HL-60/S4 treated with retinoic acid at 250 ng/mL for 4 days and 3 days (cell line): ENCODE data around the gene GTF2F2.

Experiments used
- in situ Hi-C: fragments of 300-500 bp; cut with MboI; formaldehyde crosslinking; loops from 2 replicates; pipeline ENCODE4 v1.7.0; 2022; ENCODE audit warnings: low sequenced_read_pairs

The GTF2F2 gene

DNA sequence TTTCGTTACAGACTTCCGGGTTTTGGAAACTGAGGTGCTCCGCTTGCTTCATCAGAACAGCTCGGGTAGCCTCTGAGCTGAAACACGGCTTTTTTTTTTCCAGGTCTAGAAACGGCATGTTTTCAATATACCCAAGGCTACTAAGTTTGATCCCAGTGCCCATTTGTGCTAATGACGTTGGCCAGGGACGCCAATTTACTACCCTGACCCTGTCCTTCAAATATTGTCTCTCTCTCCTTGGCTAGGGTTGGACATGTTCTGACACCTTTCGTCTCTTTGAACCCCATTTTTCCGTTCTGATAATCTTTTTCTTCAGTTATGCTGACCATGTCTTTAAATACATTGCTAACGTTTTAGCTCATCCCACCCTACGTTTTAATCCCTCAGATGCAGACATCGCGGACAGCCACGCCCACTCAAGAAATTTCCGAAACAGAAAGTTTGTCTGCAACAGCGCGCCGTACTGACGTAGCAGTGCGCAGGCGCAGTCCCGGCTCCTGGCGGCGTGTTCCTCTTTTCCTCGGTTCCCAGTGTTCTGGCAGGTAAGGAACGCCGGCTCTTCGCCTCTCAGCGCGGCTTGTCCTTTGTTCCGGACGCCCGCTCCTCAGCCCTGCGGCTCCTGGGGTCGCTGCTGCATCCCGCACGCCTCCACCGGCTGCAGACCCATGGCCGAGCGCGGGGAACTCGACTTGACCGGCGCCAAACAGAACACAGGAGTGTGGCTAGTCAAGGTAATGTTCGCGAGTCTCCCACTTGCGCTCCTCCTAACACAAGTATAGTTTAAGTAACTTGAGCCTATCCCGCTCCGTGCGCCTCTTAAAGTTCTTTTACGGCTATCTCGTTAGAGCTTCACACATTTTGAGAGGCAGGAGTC is at the start of gene GTF2F2:
Gene GTF2F2, plus strand, starts transcription at position 520 of the 874 bp plus-strand sequence. Its CDS starts 146 bp downstream, at position 666.
- in situ Hi-C loops, result no loop called here

- in situ Hi-C loops, result no loop called here
These were observed 46.5 kb upstream of the GTF2F2 start for GRCh38 chr13:45073809-45074208.

DNA sequence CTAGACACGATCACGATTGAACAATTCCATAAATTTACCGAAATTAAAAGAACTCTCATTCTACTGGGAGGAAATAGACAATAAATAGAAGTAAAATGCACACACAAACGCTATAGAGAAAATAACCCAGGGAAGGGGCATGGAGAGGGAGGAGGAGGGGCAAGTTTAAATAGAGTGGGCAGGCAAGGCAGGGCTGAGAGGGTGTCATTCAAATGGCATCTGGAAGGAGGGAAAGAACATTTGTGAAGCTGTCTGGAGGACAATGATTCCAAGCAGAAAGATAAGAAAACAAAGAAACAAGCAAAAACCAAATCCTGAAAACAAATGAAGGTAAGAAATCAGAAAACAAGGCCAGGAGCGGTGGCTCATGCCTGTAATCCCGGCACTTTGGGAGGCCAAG is 45.6 kb upstream of the GTF2F2 start:
- in situ Hi-C loops, result no loop called here

- in situ Hi-C loops, result no loop called here
These were observed 42.3 kb upstream of the GTF2F2 start for GRCh38 chr13:45078003-45078402.

DNA sequence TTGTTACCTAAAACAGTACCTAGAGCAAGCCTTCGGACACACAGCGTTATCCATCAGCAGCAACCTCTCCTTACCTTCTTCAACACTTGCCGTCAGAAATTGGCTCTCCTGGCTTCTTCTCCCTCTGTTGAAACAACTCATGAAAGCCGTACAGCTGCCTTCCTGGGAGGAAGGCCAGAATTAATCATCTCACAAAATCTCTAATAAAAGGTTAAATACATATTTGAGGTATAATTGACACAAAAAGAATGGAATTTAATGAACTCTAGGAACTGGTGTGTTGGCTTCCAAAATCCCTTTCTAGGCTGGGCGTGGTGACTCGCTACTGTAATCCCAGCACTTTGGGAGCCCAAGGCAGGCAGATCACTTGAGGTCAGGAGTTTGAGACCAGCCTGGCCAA is 37.3 kb upstream of the GTF2F2 start:
- in situ Hi-C loops, result no loop called here

- in situ Hi-C loops, result no loop called here
These were observed 35.8 kb upstream of the GTF2F2 start for GRCh38 chr13:45084515-45084914.

DNA sequence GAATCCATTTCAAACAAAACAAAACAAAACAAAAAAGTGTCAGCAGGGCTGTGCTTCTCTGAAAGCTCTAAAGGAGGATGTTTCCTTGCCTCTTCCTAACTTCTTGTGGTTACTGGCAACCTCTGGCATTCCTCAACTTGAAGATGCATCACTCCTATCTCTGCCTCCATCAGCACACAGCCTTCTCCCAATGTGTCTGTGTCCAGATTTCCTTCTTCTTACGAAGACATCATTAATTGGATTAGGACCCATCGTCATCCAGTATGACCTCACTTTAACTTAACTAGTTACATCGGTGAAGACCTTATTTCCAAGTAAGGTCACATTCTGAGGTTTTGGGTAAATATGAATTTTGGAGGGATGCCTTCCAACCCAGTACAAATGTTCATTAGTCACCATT is 33.8 kb upstream of the GTF2F2 start:
- in situ Hi-C loops, result no loop called here

DNA sequence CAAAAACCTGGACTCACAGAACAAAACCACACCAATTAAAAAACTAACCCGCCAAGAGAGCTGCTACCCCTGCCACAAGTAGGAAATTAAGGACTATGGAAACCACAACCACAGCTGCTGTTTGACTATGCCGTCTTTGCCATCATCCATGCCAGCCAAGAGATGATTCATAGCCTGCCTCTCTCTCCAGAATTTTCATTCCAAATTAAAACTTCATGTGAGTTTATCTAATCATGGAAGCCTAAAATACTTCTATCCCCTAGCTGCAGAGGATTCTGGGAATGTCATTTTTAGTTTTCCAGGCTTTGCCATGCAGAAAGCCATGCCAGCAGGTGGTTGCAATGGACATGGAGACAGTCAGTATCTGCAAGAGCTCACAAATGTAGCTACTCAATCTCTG is 27.6 kb upstream of the GTF2F2 start:
- in situ Hi-C loops, result no loop called here

- in situ Hi-C loops, result no loop called here
These were observed 19.6 kb upstream of the GTF2F2 start for GRCh38 chr13:45100573-45101262.

- in situ Hi-C loops, result no loop called here
These were observed 18.8 kb upstream of the GTF2F2 start for GRCh38 chr13:45101327-45102018.

DNA sequence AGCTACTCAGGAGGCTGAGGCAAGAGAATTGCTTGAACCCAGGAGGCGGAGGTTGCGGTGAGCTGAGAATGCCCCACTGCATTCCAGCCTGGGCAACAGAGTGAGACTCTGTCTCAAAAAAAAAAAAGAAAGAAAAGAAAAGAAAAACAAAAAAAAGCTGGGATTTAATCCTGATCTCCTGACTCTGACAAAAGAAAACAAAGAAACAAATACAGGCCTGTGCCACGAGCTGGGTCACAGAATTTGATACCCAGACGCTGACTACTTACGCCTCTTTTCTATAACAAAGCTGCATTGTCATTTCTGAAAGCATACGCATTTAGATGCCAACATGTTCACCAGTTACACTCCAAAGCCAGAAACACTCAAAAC is 18.2 kb upstream of the GTF2F2 start:
- in situ Hi-C loops, result no loop called here

- in situ Hi-C loops, result no loop called here
These were observed 16.9 kb upstream of the GTF2F2 start for GRCh38 chr13:45103449-45103848.

DNA sequence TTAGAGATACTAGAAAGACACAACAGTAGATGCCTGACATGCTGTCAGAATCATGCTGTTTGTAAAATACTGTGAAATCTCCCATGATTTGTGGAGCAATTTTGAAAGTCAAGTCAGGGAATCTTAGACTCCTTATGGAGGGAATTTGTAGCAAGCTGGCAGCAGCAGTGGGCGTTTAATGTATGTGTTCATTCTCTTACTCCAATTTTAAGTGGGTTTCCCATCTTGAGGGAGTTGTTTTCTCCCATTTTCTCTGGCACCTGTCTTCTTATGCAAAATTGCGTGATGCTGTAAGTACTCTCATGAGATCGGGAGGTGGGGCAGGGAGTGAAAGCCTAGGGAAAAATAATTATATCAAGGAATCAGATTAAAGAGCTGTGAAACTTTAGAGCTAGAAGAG is 16.0 kb upstream of the GTF2F2 start:
- in situ Hi-C loops, result no loop called here

GRCh38 chr13:45105895-45106294 is 14.4 kb upstream of the GTF2F2 start:
- in situ Hi-C loops, result no loop called here

GRCh38 chr13:45107539-45107938 is 12.8 kb upstream of the GTF2F2 start:
- in situ Hi-C loops, result no loop called here

GRCh38 chr13:45108716-45109101 is 11.6 kb upstream of the GTF2F2 start:
- in situ Hi-C loops, result no loop called here

DNA sequence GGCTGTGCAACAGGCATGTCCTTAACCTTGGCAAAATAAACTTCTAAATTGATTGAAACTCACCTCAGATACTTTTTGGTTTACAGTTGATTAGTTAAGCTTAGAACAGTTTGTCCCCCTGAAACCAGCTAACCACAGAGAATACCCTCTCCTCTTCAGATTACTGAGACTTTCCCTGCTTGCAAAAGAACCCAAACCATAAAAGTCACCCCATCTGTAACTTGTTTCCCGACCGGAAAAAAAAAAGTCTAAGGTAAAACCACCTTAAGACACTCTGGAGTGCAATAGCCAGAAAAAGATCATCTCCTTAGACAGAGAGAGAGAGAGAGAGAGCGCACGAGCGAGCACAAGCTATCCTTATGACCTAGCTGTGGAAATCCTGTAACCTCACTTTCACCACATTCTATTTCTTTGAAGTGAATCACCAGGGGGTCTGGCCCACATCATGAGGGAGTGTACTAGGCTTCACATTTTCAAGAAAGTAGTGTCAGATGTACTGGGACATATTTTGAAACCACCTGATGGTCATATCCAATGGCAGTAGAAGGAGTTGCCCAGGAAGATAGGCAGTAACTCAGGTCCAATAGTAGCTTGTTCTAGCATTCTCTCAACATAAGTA is 11.1 kb upstream of the GTF2F2 start:
- in situ Hi-C loops, result no loop called here

DNA sequence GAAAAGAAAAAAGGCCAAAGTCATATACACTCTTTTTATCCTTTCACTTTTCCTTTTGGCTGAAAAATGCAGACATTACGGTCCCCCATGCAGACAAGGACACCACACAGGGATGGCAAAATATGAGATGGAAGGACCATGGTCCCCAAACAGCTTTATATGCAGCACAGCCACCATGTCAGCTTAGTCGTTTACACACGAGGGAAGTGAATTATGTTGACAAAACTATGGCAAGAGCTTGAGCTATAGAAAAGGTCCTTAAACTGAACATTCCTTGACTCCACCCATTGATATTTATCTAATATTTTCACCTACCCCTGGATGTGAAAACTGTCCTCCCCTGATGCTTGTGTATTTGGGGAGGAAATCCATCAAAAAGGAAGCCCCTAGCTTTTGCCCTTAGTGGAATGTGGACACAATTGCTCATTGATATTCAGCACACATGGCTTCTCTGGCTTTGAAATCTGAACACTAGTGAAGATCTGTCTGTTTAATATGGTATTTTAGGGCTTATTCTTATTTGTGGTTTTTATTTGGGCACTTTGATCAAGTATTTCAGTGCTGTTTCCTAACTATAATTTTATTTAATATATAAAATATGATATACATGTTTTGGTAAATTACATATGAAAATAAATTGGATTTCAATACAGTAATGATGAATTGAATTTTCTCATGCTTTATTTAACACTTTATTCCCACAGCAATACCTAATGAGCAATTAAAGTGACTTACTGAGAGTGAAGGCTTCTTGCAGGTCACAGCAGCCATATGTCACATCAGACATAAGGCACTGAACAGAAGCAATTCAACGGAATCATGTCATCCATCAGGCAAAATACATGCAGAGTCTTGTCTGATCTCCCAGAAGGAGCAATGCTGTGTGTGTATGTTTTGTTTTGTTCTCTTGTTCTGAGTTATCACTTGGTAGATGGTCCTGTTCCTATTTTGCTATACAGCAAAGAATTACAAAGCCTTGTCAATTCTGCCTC is 6.8 kb upstream of the GTF2F2 start:
- in situ Hi-C loops, result no loop called here

GRCh38 chr13:45119469-45119990 is 780 bp upstream of the GTF2F2 start:
- in situ Hi-C loops, result no loop called here
